OCI-LY3 (cell line): ENCODE measurements around the gene SRL.

Experiments
- H2AFZ ChIP-seq: fragments of 200-600, 300-600 bp; shearing (Covaris generic); 2 replicates; pipeline ENCODE4 v1.6.0; 2014; ENCODE audit warnings: antibody characterized with exemption, low read depth, low read length
- H3K27ac ChIP-seq: fragments of 200-600, 300-600 bp; sonication (generic); 2 replicates; pipeline ENCODE4 v1.5.1; 2014; ENCODE audit warnings: mild to moderate bottlenecking, low read length, moderate library complexity, mixed read lengths
- H3K27me3 ChIP-seq: fragments of 200-600, 300-600 bp; sonication (generic); 2 replicates; pipeline ENCODE4 v1.6.1; 2014; ENCODE audit warnings: low read depth, low read length, mixed read lengths
- H3K36me3 ChIP-seq: fragments of 200-600, 300-600 bp; sonication (generic); replicated peaks from 2 replicates; pipeline ENCODE3; 2014; ENCODE audit warnings: low read depth, low read length, mixed read lengths
- H3K4me1 ChIP-seq: fragments of 300-600, 200-600 bp; sonication (generic); 2 replicates; pipeline ENCODE4 v1.6.1; 2014; ENCODE audit warnings: low read length, mixed read lengths
- H3K4me2 ChIP-seq: fragments of 200-600, 300-600 bp; sonication (generic); 2 replicates; pipeline ENCODE4 v1.6.1; 2014; ENCODE audit warnings: low read length, mixed read lengths
- H3K4me3 ChIP-seq: fragments of 300-600, 200-600 bp; sonication (generic); 2 replicates; pipeline ENCODE4 v1.5.1; 2014; ENCODE audit warnings: antibody characterized with exemption, mild to moderate bottlenecking, low read length, moderate library complexity
- H3K79me2 ChIP-seq: fragments of 300-600, 200-600 bp; shearing (Covaris generic); 2 replicates; pipeline ENCODE4 v1.6.1; 2014; ENCODE audit warnings: mild to moderate bottlenecking, low read length, mixed read lengths
- H3K9ac ChIP-seq: fragments of 300-600, 200-600 bp; shearing (Covaris generic); 2 replicates; pipeline ENCODE4 v1.6.0; 2014; ENCODE audit warnings: mild to moderate bottlenecking, low read length, moderate library complexity
- H3K9me3 ChIP-seq: fragments of 200-600, 300-600 bp; shearing (Covaris generic); 2 replicates; pipeline ENCODE4 v1.6.1; 2014; ENCODE audit warnings: low read length, mixed read lengths; ENCODE audit not compliant: insufficient read depth
- H4K20me1 ChIP-seq: fragments of 200-600, 300-600 bp; sonication (generic); 2 replicates; pipeline ENCODE4 v1.6.1; 2016; ENCODE audit warnings: low read length, mixed read lengths; ENCODE audit not compliant: insufficient read depth
- CTCF ChIP-seq: fragments of 200-600, 300-600 bp; sonication (generic); IDR thresholded peaks from 2 replicates; pipeline ENCODE4 v1.5.1; 2014; ENCODE audit warnings: antibody characterized with exemption, low read length, low read depth
- EZH2phosphoT487 ChIP-seq: fragments of 200-600 bp; shearing (Covaris generic); IDR thresholded peaks from 2 replicates; pipeline ENCODE4 v1.6.1; 2018; ENCODE audit warnings: antibody characterized with exemption, mixed run types, low read depth

Gene SRL

GRCh38 chr16:4275861-4276260, 34.0 kb upstream of the SRL start:
- Histone ChIP-seq H3K27me3 (no peaks in the 10 kb centered on the region), H3K79me2 (peaks cover 17% of the 10 kb centered on the region), H3K27ac (no peak overlapping the region), H2AFZ (no peak overlapping the region), H3K36me3 (no peaks in the 10 kb centered on the region), H3K9me3 (no peaks in the 10 kb centered on the region), H4K20me1 (0 out of 2 replicates have a peak, but pooled peaks cover under 1% of the 10 kb centered on the region), H3K9ac (no peak overlapping the region), H3K4me3 (no peak overlapping the region), H3K4me1 (peaks cover 2% of the 10 kb centered on the region), H3K4me2 (no peak overlapping the region)
- TF ChIP-seq CTCF (no peak), EZH2phosphoT487 (no peak)

GRCh38 chr16:4273858-4274311, 32.0 kb upstream of the SRL start:
- H3K9me3 ChIP-seq, result no peaks in the 10 kb centered on the region
- H3K27me3 ChIP-seq, result no peaks in the 10 kb centered on the region
- H3K4me3 ChIP-seq, result peak overlapping the region; percentile 89
- H3K4me1 ChIP-seq, result peaks cover 8% of the 10 kb centered on the region
- H3K27ac ChIP-seq, result peak overlapping the region; percentile 60
- peak overlapping the region; percentile 99 for H3K9ac ChIP-seq
- peaks cover 10% of the 10 kb centered on the region; the same call in 1 of the 2 replicates for H4K20me1 ChIP-seq
- peak; percentile 52 for TF ChIP-seq CTCF
- no peak for TF ChIP-seq EZH2phosphoT487
- H3K36me3 ChIP-seq, result peaks cover 3% of the 10 kb centered on the region
- H2AFZ ChIP-seq, result peak overlapping the region; percentile 54; the same call in 1 of the 2 replicates
- H3K4me2 ChIP-seq, result peak overlapping the region; percentile 98
- peaks cover 37% of the 10 kb centered on the region for H3K79me2 ChIP-seq

GRCh38 chr16:4272114-4272956, 30.5 kb upstream of the SRL start:
- Histone ChIP-seq H3K27ac (peak overlapping the region; percentile 87), H3K9me3 (no peaks in the 10 kb centered on the region), H3K4me1 (peaks cover 8% of the 10 kb centered on the region), H3K9ac (peak overlapping the region; percentile 99), H3K4me2 (peak overlapping the region; percentile 98), H4K20me1 (peaks cover 14% of the 10 kb centered on the region; the same call in 1 of the 2 replicates), H3K36me3 (peaks cover 6% of the 10 kb centered on the region), H3K4me3 (peak overlapping the region; percentile 89), H2AFZ (0 out of 2 replicates have a peak overlapping the region, but pooled peaks have one; percentile 30), H3K27me3 (no peaks in the 10 kb centered on the region), H3K79me2 (peaks cover 53% of the 10 kb centered on the region)
- TF ChIP-seq CTCF (no peak), EZH2phosphoT487 (no peak)
